K562 (cell line): ENCODE results near the gene PPP1CA. TPM values are rescaled to one million over a fixed set of nuclear protein-coding genes. Genes with fewer than 3 reads are reported as not detected.

Experiments
- C11orf30 ChIP-seq: fragments of 450-650 bp; IDR thresholded peaks from 2 replicates; pipeline ENCODE4 v1.6.1; 2016; ENCODE audit warnings: low read depth, mild to moderate bottlenecking
- EP300 ChIP-seq: IDR thresholded peaks from 2 replicates; pipeline ENCODE4 v1.6.1; 2012; ENCODE audit warnings: low read length, improper control_type of control experiment
- FOXA3 ChIP-seq, 2 experiments: fragments of 450-650 bp in 1 of 2; sonication (generic) in 1 of 2; formaldehyde crosslinking; IDR thresholded peaks in 1 of 2; conservative IDR thresholded peaks in 1 of 2; 2 replicates each; pipeline versions ENCODE4 v1.4.0 to v1.8.0; 2020 to 2022; ENCODE audit warnings: mild to moderate bottlenecking in 2 of 2, missing genetic modification reagents in 1 of 2
- HNRNPH1 ChIP-seq: fragments of 200-400 bp; formaldehyde crosslinking; optimal IDR thresholded peaks from 2 replicates; pipeline ENCODE3; 2017; ENCODE audit warnings: low read depth, mild to moderate bottlenecking, low read length, moderate library complexity
- HOXB6 ChIP-seq: fragments of 250-450 bp; sonication (Bioruptor Pico); IDR thresholded peaks from 2 replicates; pipeline ENCODE4 v1.5.1; 2022; ENCODE audit warnings: mild to moderate bottlenecking, borderline replicate concordance
- KLF16 ChIP-seq: IDR thresholded peaks from 2 replicates; pipeline ENCODE4 v1.6.1; 2016; ENCODE audit warnings: antibody characterized with exemption
- SP1 ChIP-seq: sonication (generic); formaldehyde crosslinking; IDR thresholded peaks from 2 replicates; pipeline ENCODE4 v1.8.1; 2022; ENCODE audit warnings: mild to moderate bottlenecking, missing genetic modification reagents
- STAT5A ChIP-seq: IDR thresholded peaks from 2 replicates; pipeline ENCODE4 v1.6.1; 2012; ENCODE audit warnings: low read length, inconsistent platforms, borderline replicate concordance
- ZFPM2 ChIP-seq: fragments of 250-450 bp; sonication (Bioruptor Pico); IDR thresholded peaks from 2 replicates; pipeline ENCODE4 v1.5.1; 2022; ENCODE audit warnings: mild to moderate bottlenecking
- ZNF124 ChIP-seq: sonication (generic); formaldehyde crosslinking; IDR thresholded peaks from 2 replicates; pipeline ENCODE4 v1.8.1; 2022; ENCODE audit warnings: missing genetic modification reagents
- polyA plus RNA-seq, 8 experiments: library from polyadenylated mRNA; depleted of rRNA in 4 of 8; stranded (reverse) in 5 of 8; unstranded in 3 of 8; fragments of >200 nt; fragmentation: Nextera tagmentation in 2 of 8; fragmentation: Illumina TruSeq in 1 of 8; extraction: Ambion mirVana in 2 of 8; extraction: Trizol in 1 of 8; gene quantifications; 2 replicates each; pipeline versions ENCODE4 v1.2.1 to v1.2.3, GENCODE V29; 2011 to 2014; ENCODE audit warnings: inconsistent platforms in 1 of 8, missing spikeins in 1 of 8
- total RNA-seq, 7 experiments: library from RNA; depleted of rRNA in 6 of 7; stranded (reverse); fragments of >200 nt in 6 of 7; fragmentation: Illumina TruSeq in 2 of 7; extraction: Trizol in 2 of 7; gene quantifications; 2 replicates each; pipeline versions ENCODE4 v1.2.1 to v1.2.3, GENCODE V29; 2011 to 2021; ENCODE audit warnings: low replicate concordance in 1 of 7
- TF ChIP-seq, protein P1 (sequence below), 2 experiments: fragments of 450-650 bp; IDR thresholded peaks; 2 replicates each; pipeline ENCODE4 v1.6.1; 2016; ENCODE audit warnings: mild to moderate bottlenecking in 2 of 2, borderline replicate concordance in 1 of 2, low read depth in 1 of 2, moderate library complexity in 1 of 2
- TF ChIP-seq, protein P2 (sequence below): sonication (generic); formaldehyde crosslinking; IDR thresholded peaks from 2 replicates; pipeline ENCODE4 v1.8.0; 2023; ENCODE audit warnings: missing genetic modification reagents, mild to moderate bottlenecking, borderline replicate concordance
- TF ChIP-seq, protein P3 (sequence below): fragments of 250-450 bp; sonication (Bioruptor Pico); IDR thresholded peaks from 2 replicates; pipeline ENCODE4 v1.8.0; 2021; ENCODE audit warnings: mild to moderate bottlenecking, moderate library complexity

PPP1CA gene
- total and polyA plus RNA-seq, 9 of the 15 experiments (the other 6 are each of a cell fraction or from before 2014, with no cell fraction given) = 18.2 to 242 (median 188) TPM

DNA sequence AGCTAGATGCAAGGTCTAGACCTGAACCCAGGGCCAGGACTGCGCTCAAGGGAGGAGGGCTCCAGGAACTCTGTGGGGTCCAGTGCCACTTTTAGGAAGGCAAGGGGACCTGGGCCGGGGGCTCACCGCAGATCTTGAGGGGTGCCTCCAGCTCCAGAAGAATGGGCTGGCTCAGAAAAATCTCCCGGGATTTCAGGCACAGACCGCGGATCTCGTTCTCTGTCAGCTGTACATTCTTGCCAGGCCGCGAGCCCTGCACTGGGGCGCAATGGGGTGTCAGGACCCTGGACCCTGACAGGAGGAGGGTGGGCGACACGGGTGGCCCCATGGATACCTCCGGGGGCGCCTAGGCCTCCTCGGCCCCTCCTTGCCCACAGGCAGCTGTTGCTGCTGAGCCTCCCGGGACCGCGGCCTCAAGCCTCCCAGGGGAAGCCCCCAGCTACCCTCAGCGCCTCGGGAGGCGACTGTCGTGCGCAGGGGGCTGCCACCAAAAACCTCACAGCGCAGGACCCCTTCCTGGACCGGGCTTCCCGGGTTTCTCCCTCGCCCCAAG is 640 bp downstream of the PPP1CA start (continued):
- no peak for TF ChIP-seq ZFPM2
- TF ChIP-seq, protein P1, sequence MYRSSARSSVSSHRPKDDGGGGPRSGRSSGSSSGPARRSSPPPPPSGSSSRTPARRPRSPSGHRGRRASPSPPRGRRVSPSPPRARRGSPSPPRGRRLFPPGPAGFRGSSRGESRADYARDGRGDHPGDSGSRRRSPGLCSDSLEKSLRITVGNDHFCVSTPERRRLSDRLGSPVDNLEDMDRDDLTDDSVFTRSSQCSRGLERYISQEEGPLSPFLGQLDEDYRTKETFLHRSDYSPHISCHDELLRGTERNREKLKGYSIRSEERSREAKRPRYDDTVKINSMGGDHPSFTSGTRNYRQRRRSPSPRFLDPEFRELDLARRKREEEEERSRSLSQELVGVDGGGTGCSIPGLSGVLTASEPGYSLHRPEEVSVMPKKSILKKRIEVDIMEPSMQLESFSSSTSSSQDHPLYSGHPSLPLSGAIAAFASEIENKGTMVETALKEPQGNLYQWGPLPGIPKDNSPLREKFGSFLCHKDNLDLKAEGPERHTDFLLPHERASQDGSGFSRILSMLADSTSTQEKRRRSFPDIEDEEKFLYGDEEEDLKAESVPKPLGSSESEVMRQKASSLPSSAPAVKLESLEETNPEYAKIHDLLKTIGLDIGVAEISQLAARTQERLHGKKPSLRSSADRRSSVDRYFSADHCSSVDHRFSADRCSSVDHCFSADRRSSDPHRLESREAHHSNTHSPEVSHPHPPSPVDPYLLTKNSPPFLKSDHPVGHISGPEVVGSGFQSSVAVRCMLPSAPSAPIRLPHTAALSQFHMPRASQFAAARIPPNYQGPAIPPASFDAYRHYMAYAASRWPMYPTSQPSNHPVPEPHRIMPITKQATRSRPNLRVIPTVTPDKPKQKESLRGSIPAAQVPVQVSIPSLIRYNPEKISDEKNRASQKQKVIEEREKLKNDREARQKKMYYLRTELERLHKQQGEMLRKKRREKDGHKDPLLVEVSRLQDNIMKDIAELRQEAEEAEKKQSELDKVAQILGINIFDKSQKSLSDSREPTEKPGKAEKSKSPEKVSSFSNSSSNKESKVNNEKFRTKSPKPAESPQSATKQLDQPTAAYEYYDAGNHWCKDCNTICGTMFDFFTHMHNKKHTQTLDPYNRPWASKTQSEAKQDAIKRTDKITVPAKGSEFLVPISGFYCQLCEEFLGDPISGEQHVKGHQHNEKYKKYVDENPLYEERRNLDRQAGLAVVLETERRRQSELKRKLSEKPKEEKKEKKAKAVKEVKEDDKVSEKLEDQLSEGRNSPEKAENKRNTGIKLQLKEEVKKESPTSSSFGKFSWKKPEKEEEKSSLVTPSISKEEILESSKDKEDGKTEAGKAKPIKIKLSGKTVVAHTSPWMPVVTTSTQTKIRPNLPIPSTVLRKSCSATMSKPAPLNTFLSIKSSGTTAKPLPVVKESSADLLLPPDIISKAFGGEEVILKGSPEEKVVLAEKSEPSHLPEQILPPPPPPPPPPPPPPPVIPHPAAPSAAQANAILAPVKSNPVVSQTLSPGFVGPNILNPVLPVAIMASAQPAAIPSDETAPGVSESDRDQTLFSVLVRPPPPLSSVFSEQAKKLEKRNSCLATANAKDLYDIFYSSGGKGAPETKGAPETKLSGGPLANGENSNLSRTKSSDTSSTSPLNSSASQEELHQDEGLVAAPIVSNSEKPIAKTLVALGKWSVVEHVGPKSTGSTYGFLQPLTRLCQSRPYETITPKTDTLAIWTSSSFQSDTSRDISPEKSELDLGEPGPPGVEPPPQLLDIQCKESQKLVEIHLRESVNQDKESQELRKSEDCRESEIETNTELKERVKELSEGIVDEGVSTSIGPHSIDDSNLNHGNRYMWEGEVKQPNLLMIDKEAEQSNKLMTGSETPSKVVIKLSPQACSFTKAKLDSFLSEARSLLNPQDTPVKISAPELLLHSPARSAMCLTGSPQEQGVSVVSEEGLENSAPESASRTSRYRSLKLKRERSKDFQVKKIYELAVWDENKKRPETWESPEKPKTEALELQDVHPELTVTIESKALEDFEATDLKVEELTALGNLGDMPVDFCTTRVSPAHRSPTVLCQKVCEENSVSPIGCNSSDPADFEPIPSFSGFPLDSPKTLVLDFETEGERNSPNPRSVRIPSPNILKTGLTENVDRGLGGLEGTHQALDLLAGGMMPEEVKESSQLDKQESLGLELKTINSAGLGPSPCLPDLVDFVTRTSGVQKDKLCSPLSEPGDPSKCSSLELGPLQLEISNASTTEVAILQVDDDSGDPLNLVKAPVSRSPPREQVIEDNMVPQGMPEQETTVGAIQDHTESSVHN (IDR thresholded peaks at IDR 0.05; ENCODE audit: borderline replicate concordance in 1 of 2, low read depth in 1 of 2) = no peak
- peak; percentile 57; the same call in 1 of the 2 replicates for TF ChIP-seq SP1
- TF ChIP-seq, protein P2, sequence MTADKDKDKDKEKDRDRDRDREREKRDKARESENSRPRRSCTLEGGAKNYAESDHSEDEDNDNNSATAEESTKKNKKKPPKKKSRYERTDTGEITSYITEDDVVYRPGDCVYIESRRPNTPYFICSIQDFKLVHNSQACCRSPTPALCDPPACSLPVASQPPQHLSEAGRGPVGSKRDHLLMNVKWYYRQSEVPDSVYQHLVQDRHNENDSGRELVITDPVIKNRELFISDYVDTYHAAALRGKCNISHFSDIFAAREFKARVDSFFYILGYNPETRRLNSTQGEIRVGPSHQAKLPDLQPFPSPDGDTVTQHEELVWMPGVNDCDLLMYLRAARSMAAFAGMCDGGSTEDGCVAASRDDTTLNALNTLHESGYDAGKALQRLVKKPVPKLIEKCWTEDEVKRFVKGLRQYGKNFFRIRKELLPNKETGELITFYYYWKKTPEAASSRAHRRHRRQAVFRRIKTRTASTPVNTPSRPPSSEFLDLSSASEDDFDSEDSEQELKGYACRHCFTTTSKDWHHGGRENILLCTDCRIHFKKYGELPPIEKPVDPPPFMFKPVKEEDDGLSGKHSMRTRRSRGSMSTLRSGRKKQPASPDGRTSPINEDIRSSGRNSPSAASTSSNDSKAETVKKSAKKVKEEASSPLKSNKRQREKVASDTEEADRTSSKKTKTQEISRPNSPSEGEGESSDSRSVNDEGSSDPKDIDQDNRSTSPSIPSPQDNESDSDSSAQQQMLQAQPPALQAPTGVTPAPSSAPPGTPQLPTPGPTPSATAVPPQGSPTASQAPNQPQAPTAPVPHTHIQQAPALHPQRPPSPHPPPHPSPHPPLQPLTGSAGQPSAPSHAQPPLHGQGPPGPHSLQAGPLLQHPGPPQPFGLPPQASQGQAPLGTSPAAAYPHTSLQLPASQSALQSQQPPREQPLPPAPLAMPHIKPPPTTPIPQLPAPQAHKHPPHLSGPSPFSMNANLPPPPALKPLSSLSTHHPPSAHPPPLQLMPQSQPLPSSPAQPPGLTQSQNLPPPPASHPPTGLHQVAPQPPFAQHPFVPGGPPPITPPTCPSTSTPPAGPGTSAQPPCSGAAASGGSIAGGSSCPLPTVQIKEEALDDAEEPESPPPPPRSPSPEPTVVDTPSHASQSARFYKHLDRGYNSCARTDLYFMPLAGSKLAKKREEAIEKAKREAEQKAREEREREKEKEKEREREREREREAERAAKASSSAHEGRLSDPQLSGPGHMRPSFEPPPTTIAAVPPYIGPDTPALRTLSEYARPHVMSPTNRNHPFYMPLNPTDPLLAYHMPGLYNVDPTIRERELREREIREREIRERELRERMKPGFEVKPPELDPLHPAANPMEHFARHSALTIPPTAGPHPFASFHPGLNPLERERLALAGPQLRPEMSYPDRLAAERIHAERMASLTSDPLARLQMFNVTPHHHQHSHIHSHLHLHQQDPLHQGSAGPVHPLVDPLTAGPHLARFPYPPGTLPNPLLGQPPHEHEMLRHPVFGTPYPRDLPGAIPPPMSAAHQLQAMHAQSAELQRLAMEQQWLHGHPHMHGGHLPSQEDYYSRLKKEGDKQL = no peak
- no peak for TF ChIP-seq STAT5A
- no peak for TF ChIP-seq HNRNPH1
- no peak for TF ChIP-seq EP300
- no peak for TF ChIP-seq HOXB6 (CRISPR knock-in tag)
- TF ChIP-seq, protein P3, sequence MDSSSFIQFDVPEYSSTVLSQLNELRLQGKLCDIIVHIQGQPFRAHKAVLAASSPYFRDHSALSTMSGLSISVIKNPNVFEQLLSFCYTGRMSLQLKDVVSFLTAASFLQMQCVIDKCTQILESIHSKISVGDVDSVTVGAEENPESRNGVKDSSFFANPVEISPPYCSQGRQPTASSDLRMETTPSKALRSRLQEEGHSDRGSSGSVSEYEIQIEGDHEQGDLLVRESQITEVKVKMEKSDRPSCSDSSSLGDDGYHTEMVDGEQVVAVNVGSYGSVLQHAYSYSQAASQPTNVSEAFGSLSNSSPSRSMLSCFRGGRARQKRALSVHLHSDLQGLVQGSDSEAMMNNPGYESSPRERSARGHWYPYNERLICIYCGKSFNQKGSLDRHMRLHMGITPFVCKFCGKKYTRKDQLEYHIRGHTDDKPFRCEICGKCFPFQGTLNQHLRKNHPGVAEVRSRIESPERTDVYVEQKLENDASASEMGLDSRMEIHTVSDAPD (CRISPR knock-in tag) = no peak
- TF ChIP-seq KLF16 = no peak
- TF ChIP-seq FOXA3 (CRISPR knock-in tag; conservative IDR thresholded peaks at IDR 0.05 in 1 of 2, IDR thresholded peaks at IDR 0.05 in 1 of 2) = no peak
- TF ChIP-seq ZNF124 (CRISPR knock-in tag) = no peak
- TF ChIP-seq C11orf30 = no peak
